Liver (tissue), 9 donors: ENCODE results near the gene DUSP3. TPM values are rescaled to one million over a fixed set of nuclear protein-coding genes. Genes with fewer than 3 reads are reported as not detected.

ENCODE experiments used
- DNase-seq: peaks from one replicate; pipeline ENCODE4 v3.0.0-alpha.2; 2017; ENCODE audit warnings: low spot score
- H3K27ac ChIP-seq, 2 donors: one replicate each; pipeline ENCODE4 v1.7.0; 2013; ENCODE audit warnings: inconsistent platforms in 2 of 2, low read length in 2 of 2, control low read depth in 1 of 2, low read depth in 1 of 2, mild to moderate bottlenecking in 1 of 2
- H3K27me3 ChIP-seq, 4 donors: one replicate each; pipeline versions ENCODE4 v1.6.1 to v1.7.0; 2013; ENCODE audit warnings: low read length in 3 of 4, inconsistent platforms in 1 of 4, mild to moderate bottlenecking in 1 of 4, moderate library complexity in 1 of 4; ENCODE audit not compliant: control insufficient read depth in 4 of 4, insufficient read depth in 4 of 4
- H3K36me3 ChIP-seq, 4 donors: one replicate each; pipeline versions ENCODE4 v1.6.1 to v1.7.0; 2013; ENCODE audit warnings: low read length in 3 of 4, mild to moderate bottlenecking in 3 of 4, low read depth in 1 of 4, moderate library complexity in 1 of 4; ENCODE audit not compliant: control insufficient read depth in 4 of 4, insufficient read depth in 3 of 4
- H3K4me1 ChIP-seq, 4 donors: one replicate each; pipeline versions ENCODE4 v1.6.1 to v1.7.0; 2013; ENCODE audit warnings: low read length in 3 of 4, mild to moderate bottlenecking in 3 of 4, moderate library complexity in 1 of 4; ENCODE audit not compliant: control insufficient read depth in 4 of 4, insufficient read depth in 4 of 4
- H3K4me3 ChIP-seq, 3 donors: one replicate each; pipeline versions ENCODE4 v1.6.1 to v1.7.0; 2013; ENCODE audit warnings: low read length in 3 of 3, control low read depth in 1 of 3, low read depth in 1 of 3, mild to moderate bottlenecking in 1 of 3
- H3K9ac ChIP-seq, 2 donors: one replicate each; pipeline ENCODE4 v1.7.0; 2013; ENCODE audit warnings: low read length in 2 of 2, mild to moderate bottlenecking in 2 of 2, moderate library complexity in 2 of 2, control low read depth in 1 of 2, low read depth in 1 of 2
- H3K9me3 ChIP-seq, 4 donors: one replicate each; pipeline versions ENCODE4 v1.6.1 to v1.7.0; 2013; ENCODE audit warnings: low read length in 3 of 4; ENCODE audit not compliant: control insufficient read depth in 4 of 4
- ATF3 ChIP-seq: IDR thresholded peaks from 2 replicates; pipeline ENCODE4 v1.6.1; 2016; ENCODE audit warnings: antibody characterized with exemption
- CTCF ChIP-seq: fragments of 150-350 bp; IDR thresholded peaks from 2 replicates; pipeline ENCODE4 v1.5.1; 2017; ENCODE audit warnings: improper control_type of control experiment, low read depth, low read length; ENCODE audit not compliant: missing input control
- EGR1 ChIP-seq, 2 donors: IDR thresholded peaks; 2 replicates each; pipeline ENCODE4 v1.6.1; 2016 to 2018; ENCODE audit warnings: antibody characterized with exemption in 2 of 2, low read depth in 2 of 2
- GABPA ChIP-seq, 2 donors: IDR thresholded peaks in 1 of 2; conservative IDR thresholded peaks in 1 of 2; 2 replicates each; pipeline ENCODE4 v1.6.1; 2016; ENCODE audit warnings: antibody characterized with exemption in 2 of 2, mild to moderate bottlenecking in 1 of 2, moderate library complexity in 1 of 2
- HNF4A ChIP-seq, 2 donors: conservative IDR thresholded peaks; 2 replicates each; pipeline ENCODE4 v1.6.1; 2016; ENCODE audit warnings: antibody characterized with exemption in 2 of 2, mild to moderate bottlenecking in 2 of 2
- HNF4G ChIP-seq: IDR thresholded peaks from 2 replicates; pipeline ENCODE4 v1.6.1; 2016; ENCODE audit warnings: antibody characterized with exemption
- JUND ChIP-seq, 2 donors: IDR thresholded peaks; 2 replicates each; pipeline ENCODE4 v1.6.1; 2016; ENCODE audit warnings: antibody characterized with exemption in 2 of 2
- MAX ChIP-seq: IDR thresholded peaks from 2 replicates; pipeline ENCODE4 v1.6.1; 2016; ENCODE audit warnings: antibody characterized with exemption
- NR2F2 ChIP-seq: IDR thresholded peaks from 2 replicates; pipeline ENCODE4 v1.6.1; 2016; ENCODE audit warnings: antibody characterized with exemption
- RAD21 ChIP-seq, 2 donors: IDR thresholded peaks; 2 replicates each; pipeline ENCODE4 v1.6.1; 2016; ENCODE audit warnings: antibody characterized with exemption in 2 of 2, mild to moderate bottlenecking in 2 of 2
- REST ChIP-seq: IDR thresholded peaks from 2 replicates; pipeline ENCODE4 v1.6.1; 2016; ENCODE audit warnings: antibody characterized with exemption, mild to moderate bottlenecking
- RXRA ChIP-seq, 2 donors: IDR thresholded peaks; 2 replicates each; pipeline ENCODE4 v1.6.1; 2017 to 2018; ENCODE audit warnings: antibody characterized with exemption in 2 of 2, mild to moderate bottlenecking in 1 of 2
- SP1 ChIP-seq: IDR thresholded peaks from 2 replicates; pipeline ENCODE4 v1.6.1; 2018; ENCODE audit warnings: antibody characterized with exemption, mild to moderate bottlenecking
- TAF1 ChIP-seq: conservative IDR thresholded peaks from 2 replicates; pipeline ENCODE4 v1.6.1; 2016; ENCODE audit warnings: antibody characterized with exemption, mild to moderate bottlenecking
- YY1 ChIP-seq: IDR thresholded peaks from 2 replicates; pipeline ENCODE4 v1.6.1; 2016; ENCODE audit warnings: antibody characterized with exemption, mild to moderate bottlenecking
- ZBTB33 ChIP-seq: IDR thresholded peaks from 2 replicates; pipeline ENCODE4 v1.6.1; 2016; ENCODE audit warnings: antibody characterized with exemption
- WGBS: extraction: QIAGEN DNeasy Blood & Tissue Kit; methylation state at CpG from one replicate; pipeline ENCODE4 v1.1.7; 2013; 5-methylcytosine and 5-hydroxymethylcytosine counted together
- polyA plus RNA-seq, 2 donors: library from polyadenylated mRNA; stranded (reverse) in 1 of 2; unstranded in 1 of 2; fragments of 200-250 nt in 1 of 2; fragments of >200 nt in 1 of 2; fragmentation: Nextera tagmentation in 1 of 2; extraction: Ambion mirVana in 1 of 2; gene quantifications; one replicate each; pipeline versions ENCODE4 v1.2.1 to v1.2.3, GENCODE V29; 2013 to 2015
- total RNA-seq, 2 donors: library from RNA; depleted of rRNA; stranded (reverse); fragments of >200 nt; gene quantifications; one replicate each; pipeline ENCODE4 v1.2.3, GENCODE V29; 2014
- donor health status: healthy.
- donor health status: healthy.
- donor health status: healthy.
- donor health status: healthy.
- donor health status: healthy.

Gene DUSP3
- total and polyA plus RNA-seq, 4 donors = 30.4 to 104 (median 60.8) TPM

- Histone ChIP-seq H3K9me3 (no peaks in the 10 kb centered on the region), H3K27ac (no peak overlapping the region), H3K4me3 (no peak overlapping the region), H3K36me3 (no peaks in the 10 kb centered on the region), H3K27me3 (no peaks in the 10 kb centered on the region), H3K9ac (no peak overlapping the region), H3K4me1 (peaks cover 0 to 8% (median 6%) of the 10 kb centered on the region in 4 donors)
- DNase-seq = no peak
- TF ChIP-seq TAF1 = no peak
- TF ChIP-seq HNF4A (conservative IDR thresholded peaks at IDR 0.05) = no peak
- TF ChIP-seq SP1 = no peak
- TF ChIP-seq GABPA (IDR thresholded peaks at IDR 0.05 in 1 of 2, conservative IDR thresholded peaks at IDR 0.05 in 1 of 2) = no peak
- TF ChIP-seq CTCF = no peak
- TF ChIP-seq REST = no peak
- no peak for TF ChIP-seq HNF4G
- TF ChIP-seq JUND (IDR thresholded peaks at IDR 0.05) = no peak
- TF ChIP-seq NR2F2 = no peak
- no peak for TF ChIP-seq EGR1 (IDR thresholded peaks at IDR 0.05; ENCODE audit: low read depth in 2 of 2)
- TF ChIP-seq RAD21 (IDR thresholded peaks at IDR 0.05) = no peak
- TF ChIP-seq MAX = no peak
- TF ChIP-seq YY1 = no peak
- 82% methylated on average over 2 of the region's 2 CpGs for WGBS
These were observed 9.0 kb upstream of the DUSP3 start for GRCh38 chr17:43787728-43788127.

GRCh38 chr17:43784628-43785101 is 5.9 kb upstream of the DUSP3 start:
- no peak for DNase-seq
- Histone ChIP-seq H3K9ac (no peak overlapping the region), H3K9me3 (no peaks in the 10 kb centered on the region), H3K36me3 (no peaks in the 10 kb centered on the region), H3K27me3 (no peaks in the 10 kb centered on the region), H3K4me1 (peaks cover 0 to 9% (median 7%) of the 10 kb centered on the region in 4 donors), H3K4me3 (no peak overlapping the region), H3K27ac (no peak overlapping the region)
- no peak for TF ChIP-seq ZBTB33
- TF ChIP-seq RXRA (IDR thresholded peaks at IDR 0.05) = no peak
- TF ChIP-seq TAF1 = no peak
- TF ChIP-seq HNF4A (conservative IDR thresholded peaks at IDR 0.05) = no peak
- TF ChIP-seq GABPA (IDR thresholded peaks at IDR 0.05 in 1 of 2, conservative IDR thresholded peaks at IDR 0.05 in 1 of 2) = no peak
- TF ChIP-seq RAD21 (IDR thresholded peaks at IDR 0.05) = no peak
- TF ChIP-seq EGR1 (IDR thresholded peaks at IDR 0.05; ENCODE audit: low read depth in 2 of 2) = no peak
- TF ChIP-seq MAX = no peak
- TF ChIP-seq ATF3 = no peak
- TF ChIP-seq YY1 = no peak
- TF ChIP-seq JUND (IDR thresholded peaks at IDR 0.05) = no peak
- WGBS = 90% methylated on average over 5 of the region's 5 CpGs
